Left ventricle myocardium inferior (tissue), 1 donor: Measurements from ENCODE around the gene PERP. TPM values are rescaled to one million over a fixed set of nuclear protein-coding genes. Genes with fewer than 3 reads are reported as not detected.
"Not testable (repeated sequence)": the region's sequence is repeated elsewhere in the genome, so short reads cannot be mapped to it uniquely, and the experiment has no call there.

Experiments used
- DNase-seq: peaks from one replicate; pipeline ENCODE4 v3.0.0-alpha.2; 2020
- H3K27ac ChIP-seq: fragments of 200-600 bp; replicated peaks from 2 replicates; pipeline ENCODE4 v1.8.0; 2021
- H3K27me3 ChIP-seq: fragments of 200-600 bp; 2 replicates; pipeline ENCODE4 v1.8.0; 2021; ENCODE audit warnings: low read depth
- H3K36me3 ChIP-seq: fragments of 200-600 bp; 2 replicates; pipeline ENCODE4 v1.8.0; 2021
- H3K4me1 ChIP-seq: fragments of 200-600 bp; 2 replicates; pipeline ENCODE4 v1.8.0; 2021
- H3K4me3 ChIP-seq: fragments of 200-600 bp; 2 replicates; pipeline ENCODE4 v1.8.0; 2021; ENCODE audit warnings: mild to moderate bottlenecking, moderate library complexity
- H3K9me3 ChIP-seq: fragments of 200-600 bp; replicated peaks from 2 replicates; pipeline ENCODE4 v1.8.0; 2021
- intact Hi-C: fragments of 100-400 bp; cut with micrococcal nuclease; formaldehyde crosslinking; loops from one replicate; pipeline ENCODE4 v1.11.0; 2022
- total RNA-seq: library from RNA; stranded (reverse); fragmentation: NEBNext Ultra II Directional; extraction: Animal tissue kit (Norgen Biotek cat#: 25700); gene quantifications from one replicate; pipeline ENCODE4 v1.2.1, GENCODE V29; 2021
- TF ChIP-seq, protein P1 (sequence below): fragments of 200-600 bp; IDR thresholded peaks from 2 replicates; pipeline ENCODE4 v1.8.0; 2021; ENCODE audit warnings: antibody characterized with exemption, mild to moderate bottlenecking, borderline replicate concordance
- donor health status: DM: no; HTN: yes; CAD: no; lungs with severe emphysema.

PERP gene
- total RNA-seq, 1 donor from 2014 or later, result 53.9 TPM

- intact Hi-C loops, result no loop called here
- TF ChIP-seq, protein P1, sequence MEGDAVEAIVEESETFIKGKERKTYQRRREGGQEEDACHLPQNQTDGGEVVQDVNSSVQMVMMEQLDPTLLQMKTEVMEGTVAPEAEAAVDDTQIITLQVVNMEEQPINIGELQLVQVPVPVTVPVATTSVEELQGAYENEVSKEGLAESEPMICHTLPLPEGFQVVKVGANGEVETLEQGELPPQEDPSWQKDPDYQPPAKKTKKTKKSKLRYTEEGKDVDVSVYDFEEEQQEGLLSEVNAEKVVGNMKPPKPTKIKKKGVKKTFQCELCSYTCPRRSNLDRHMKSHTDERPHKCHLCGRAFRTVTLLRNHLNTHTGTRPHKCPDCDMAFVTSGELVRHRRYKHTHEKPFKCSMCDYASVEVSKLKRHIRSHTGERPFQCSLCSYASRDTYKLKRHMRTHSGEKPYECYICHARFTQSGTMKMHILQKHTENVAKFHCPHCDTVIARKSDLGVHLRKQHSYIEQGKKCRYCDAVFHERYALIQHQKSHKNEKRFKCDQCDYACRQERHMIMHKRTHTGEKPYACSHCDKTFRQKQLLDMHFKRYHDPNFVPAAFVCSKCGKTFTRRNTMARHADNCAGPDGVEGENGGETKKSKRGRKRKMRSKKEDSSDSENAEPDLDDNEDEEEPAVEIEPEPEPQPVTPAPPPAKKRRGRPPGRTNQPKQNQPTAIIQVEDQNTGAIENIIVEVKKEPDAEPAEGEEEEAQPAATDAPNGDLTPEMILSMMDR, result no peak
- Histone ChIP-seq H3K4me1 (no peaks in the 10 kb centered on the region), H3K4me3 (no peak overlapping the region), H3K27ac (no peak overlapping the region), H3K9me3 (peaks cover 12% of the 10 kb centered on the region), H3K27me3 (no peaks in the 10 kb centered on the region), H3K36me3 (no peaks in the 10 kb centered on the region)
- no peak for DNase-seq
These were observed 25.0 kb downstream of the PERP start for GRCh38 chr6:138082232-138082631.

DNA sequence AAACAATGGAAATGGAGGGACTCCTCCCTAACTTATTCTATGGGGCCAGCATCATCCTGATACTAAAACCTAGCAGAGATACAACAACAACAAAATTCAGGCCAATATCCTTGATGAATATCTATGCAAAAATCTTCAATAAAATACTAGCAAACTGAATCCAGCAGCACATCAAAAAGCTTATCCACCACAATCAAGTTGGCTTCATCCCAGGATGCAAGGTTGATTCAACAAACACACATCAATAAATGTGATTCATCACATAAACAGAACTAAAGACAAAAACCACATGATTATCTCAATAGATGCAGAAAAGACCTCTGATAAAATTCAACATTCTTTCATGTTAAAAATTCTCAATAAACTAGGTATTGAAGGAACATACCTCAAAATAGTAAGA lies 27.7 kb downstream of the PERP start:
- intact Hi-C loops, H3K36me3 ChIP-seq: not testable (repeated sequence)

DNA sequence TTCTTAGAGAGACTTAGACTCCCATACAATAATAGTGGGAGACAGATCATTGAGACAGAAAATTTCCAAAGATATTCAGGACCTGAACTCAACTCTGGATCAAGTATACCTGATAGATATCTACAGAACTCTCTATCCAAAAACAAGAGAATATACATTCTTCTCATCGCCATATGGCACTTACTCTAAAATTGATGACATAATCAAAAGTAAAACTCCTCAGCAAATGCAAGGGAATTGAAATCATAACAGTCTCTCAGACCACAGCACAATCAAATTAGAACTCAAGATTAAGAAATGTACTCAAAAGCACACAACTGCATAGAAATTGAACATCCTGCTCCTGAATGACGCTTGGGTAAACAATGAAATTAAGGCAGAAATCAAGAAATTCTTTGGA lies 28.7 kb downstream of the PERP start:
- intact Hi-C loops, result no loop called here

More for the DNA sequence above, 27.7 kb downstream of the PERP start:
- H3K4me1 ChIP-seq, DNase-seq, H3K27ac ChIP-seq, H3K4me3 ChIP-seq: not testable (repeated sequence)
- Histone ChIP-seq H3K9me3 (peaks cover 12% of the 10 kb centered on the region), H3K27me3 (peaks cover 13% of the 10 kb centered on the region)

DNA sequence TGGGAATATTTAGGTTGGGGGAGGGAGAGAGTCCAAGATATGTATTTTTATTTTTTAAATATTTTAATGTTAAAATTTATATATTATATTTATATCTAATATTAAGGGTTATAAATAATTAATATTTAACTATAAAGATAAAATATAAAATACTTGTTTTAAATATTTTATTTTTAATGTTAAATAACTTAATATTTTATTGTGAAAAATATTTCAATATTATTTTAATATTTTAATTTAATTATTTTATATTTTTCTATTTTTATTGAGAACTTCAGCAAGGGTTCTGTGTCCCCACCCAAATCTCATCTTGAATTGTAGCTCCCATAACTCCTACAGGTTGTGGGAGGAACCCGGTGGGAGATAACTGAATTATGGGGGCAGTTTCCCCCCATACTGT lies 34.0 kb downstream of the PERP start:
- intact Hi-C loops, result no loop called here
- H3K9me3 ChIP-seq, result no peaks in the 10 kb centered on the region
- TF ChIP-seq, protein P1, result no peak
- no peaks in the 10 kb centered on the region for H3K4me1 ChIP-seq
- peaks cover 13% of the 10 kb centered on the region for H3K27me3 ChIP-seq
- DNase-seq, result no peak
- no peaks in the 10 kb centered on the region for H3K36me3 ChIP-seq
- H3K4me3 ChIP-seq, result no peak overlapping the region
- H3K27ac ChIP-seq, result no peak overlapping the region

More for the DNA sequence above, 28.7 kb downstream of the PERP start:
- H3K27me3 ChIP-seq, result peaks cover 13% of the 10 kb centered on the region
- H3K36me3 ChIP-seq, result no peaks in the 10 kb centered on the region
- H3K4me3 ChIP-seq, result no peak overlapping the region
- peaks cover 12% of the 10 kb centered on the region for H3K9me3 ChIP-seq
- no peaks in the 10 kb centered on the region for H3K4me1 ChIP-seq
- DNase-seq, result no peak
- TF ChIP-seq, protein P1, result no peak
- no peak overlapping the region for H3K27ac ChIP-seq

DNA sequence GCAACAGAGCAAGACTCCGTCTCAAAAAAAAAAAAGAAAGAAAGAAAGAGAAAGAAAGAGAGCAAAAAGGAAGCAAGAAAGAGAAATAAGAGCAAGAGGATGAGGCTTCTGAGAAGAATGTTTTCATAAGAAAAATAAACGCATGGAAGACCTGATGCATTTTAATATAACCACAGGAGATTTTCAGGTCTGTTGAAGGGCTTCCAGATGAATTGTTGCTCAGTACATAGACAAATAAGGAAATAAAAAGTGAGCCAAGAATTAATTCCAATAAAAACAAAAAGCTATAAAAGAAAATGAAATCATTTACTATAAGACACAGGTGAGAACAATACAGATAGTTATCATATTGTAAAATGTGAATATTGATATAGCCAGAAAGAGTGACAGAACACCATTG lies 43.5 kb downstream of the PERP start:
- intact Hi-C loops, result no loop called here
- Histone ChIP-seq H3K27me3 (no peaks in the 10 kb centered on the region), H3K27ac (no peak overlapping the region), H3K36me3 (no peaks in the 10 kb centered on the region), H3K9me3 (no peaks in the 10 kb centered on the region), H3K4me3 (no peak overlapping the region), H3K4me1 (no peaks in the 10 kb centered on the region)
- no peak for DNase-seq
- TF ChIP-seq, protein P1, result no peak

DNA sequence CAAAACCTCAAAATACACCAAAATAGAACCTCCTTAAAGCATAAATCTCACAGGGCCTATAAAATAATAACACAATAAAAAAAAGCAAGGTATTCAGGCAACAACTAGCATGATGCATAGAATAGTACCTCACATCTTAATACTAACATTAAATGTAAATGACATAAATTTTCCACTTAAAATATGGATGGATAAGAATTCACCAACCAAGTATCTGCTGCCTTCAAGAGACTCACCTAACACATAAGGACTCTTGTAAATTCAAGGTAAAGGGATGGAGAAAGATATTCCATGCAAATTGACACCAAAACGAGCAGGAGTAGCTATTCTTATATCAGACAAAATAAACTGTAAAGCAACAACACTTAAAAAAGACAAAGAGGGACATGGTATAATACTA lies 52.2 kb downstream of the PERP start:
- Histone ChIP-seq H3K4me1 (no peaks in the 10 kb centered on the region), H3K4me3 (no peak overlapping the region), H3K27me3 (peaks cover 8% of the 10 kb centered on the region), H3K9me3 (peaks cover 40% of the 10 kb centered on the region), H3K27ac (no peak overlapping the region), H3K36me3 (no peaks in the 10 kb centered on the region)
- intact Hi-C loops, result no loop called here
- TF ChIP-seq, protein P1, result no peak
- no peak for DNase-seq
